ENCODE data around the gene CDH23. TPM values are rescaled to one million over a fixed set of nuclear protein-coding genes. Genes with fewer than 3 reads are reported as not detected.

The CDH23 gene
- total and polyA plus RNA-seq, 2 of the 8 experiments (the other 6 are each of a cell fraction or from before 2014, with no cell fraction given): 1.9 to 4.9 TPM

GRCh38 chr10:71502851-71503250 is 106.1 kb downstream of the CDH23 start (continued):
- TF ChIP-seq, protein P1, sequence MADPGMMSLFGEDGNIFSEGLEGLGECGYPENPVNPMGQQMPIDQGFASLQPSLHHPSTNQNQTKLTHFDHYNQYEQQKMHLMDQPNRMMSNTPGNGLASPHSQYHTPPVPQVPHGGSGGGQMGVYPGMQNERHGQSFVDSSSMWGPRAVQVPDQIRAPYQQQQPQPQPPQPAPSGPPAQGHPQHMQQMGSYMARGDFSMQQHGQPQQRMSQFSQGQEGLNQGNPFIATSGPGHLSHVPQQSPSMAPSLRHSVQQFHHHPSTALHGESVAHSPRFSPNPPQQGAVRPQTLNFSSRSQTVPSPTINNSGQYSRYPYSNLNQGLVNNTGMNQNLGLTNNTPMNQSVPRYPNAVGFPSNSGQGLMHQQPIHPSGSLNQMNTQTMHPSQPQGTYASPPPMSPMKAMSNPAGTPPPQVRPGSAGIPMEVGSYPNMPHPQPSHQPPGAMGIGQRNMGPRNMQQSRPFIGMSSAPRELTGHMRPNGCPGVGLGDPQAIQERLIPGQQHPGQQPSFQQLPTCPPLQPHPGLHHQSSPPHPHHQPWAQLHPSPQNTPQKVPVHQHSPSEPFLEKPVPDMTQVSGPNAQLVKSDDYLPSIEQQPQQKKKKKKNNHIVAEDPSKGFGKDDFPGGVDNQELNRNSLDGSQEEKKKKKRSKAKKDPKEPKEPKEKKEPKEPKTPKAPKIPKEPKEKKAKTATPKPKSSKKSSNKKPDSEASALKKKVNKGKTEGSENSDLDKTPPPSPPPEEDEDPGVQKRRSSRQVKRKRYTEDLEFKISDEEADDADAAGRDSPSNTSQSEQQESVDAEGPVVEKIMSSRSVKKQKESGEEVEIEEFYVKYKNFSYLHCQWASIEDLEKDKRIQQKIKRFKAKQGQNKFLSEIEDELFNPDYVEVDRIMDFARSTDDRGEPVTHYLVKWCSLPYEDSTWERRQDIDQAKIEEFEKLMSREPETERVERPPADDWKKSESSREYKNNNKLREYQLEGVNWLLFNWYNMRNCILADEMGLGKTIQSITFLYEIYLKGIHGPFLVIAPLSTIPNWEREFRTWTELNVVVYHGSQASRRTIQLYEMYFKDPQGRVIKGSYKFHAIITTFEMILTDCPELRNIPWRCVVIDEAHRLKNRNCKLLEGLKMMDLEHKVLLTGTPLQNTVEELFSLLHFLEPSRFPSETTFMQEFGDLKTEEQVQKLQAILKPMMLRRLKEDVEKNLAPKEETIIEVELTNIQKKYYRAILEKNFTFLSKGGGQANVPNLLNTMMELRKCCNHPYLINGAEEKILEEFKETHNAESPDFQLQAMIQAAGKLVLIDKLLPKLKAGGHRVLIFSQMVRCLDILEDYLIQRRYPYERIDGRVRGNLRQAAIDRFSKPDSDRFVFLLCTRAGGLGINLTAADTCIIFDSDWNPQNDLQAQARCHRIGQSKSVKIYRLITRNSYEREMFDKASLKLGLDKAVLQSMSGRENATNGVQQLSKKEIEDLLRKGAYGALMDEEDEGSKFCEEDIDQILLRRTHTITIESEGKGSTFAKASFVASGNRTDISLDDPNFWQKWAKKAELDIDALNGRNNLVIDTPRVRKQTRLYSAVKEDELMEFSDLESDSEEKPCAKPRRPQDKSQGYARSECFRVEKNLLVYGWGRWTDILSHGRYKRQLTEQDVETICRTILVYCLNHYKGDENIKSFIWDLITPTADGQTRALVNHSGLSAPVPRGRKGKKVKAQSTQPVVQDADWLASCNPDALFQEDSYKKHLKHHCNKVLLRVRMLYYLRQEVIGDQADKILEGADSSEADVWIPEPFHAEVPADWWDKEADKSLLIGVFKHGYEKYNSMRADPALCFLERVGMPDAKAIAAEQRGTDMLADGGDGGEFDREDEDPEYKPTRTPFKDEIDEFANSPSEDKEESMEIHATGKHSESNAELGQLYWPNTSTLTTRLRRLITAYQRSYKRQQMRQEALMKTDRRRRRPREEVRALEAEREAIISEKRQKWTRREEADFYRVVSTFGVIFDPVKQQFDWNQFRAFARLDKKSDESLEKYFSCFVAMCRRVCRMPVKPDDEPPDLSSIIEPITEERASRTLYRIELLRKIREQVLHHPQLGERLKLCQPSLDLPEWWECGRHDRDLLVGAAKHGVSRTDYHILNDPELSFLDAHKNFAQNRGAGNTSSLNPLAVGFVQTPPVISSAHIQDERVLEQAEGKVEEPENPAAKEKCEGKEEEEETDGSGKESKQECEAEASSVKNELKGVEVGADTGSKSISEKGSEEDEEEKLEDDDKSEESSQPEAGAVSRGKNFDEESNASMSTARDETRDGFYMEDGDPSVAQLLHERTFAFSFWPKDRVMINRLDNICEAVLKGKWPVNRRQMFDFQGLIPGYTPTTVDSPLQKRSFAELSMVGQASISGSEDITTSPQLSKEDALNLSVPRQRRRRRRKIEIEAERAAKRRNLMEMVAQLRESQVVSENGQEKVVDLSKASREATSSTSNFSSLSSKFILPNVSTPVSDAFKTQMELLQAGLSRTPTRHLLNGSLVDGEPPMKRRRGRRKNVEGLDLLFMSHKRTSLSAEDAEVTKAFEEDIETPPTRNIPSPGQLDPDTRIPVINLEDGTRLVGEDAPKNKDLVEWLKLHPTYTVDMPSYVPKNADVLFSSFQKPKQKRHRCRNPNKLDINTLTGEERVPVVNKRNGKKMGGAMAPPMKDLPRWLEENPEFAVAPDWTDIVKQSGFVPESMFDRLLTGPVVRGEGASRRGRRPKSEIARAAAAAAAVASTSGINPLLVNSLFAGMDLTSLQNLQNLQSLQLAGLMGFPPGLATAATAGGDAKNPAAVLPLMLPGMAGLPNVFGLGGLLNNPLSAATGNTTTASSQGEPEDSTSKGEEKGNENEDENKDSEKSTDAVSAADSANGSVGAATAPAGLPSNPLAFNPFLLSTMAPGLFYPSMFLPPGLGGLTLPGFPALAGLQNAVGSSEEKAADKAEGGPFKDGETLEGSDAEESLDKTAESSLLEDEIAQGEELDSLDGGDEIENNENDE (IDR thresholded peaks at IDR 0.05; ENCODE audit: insufficient replicate concordance, low read length): no peak
- TF ChIP-seq SUZ12 (IDR thresholded peaks at IDR 0.05; ENCODE audit: low read length) (no peak), EGR1 (IDR thresholded peaks at IDR 0.05; ENCODE audit: borderline replicate concordance, low read depth, low read length) (no peak), SP4 (IDR thresholded peaks at IDR 0.05; ENCODE audit: low read length) (no peak), SP2 (IDR thresholded peaks at IDR 0.05; ENCODE audit: low read length) (no peak)
